Measurements from ENCODE around the gene KIAA1217.

Gene KIAA1217

DNA sequence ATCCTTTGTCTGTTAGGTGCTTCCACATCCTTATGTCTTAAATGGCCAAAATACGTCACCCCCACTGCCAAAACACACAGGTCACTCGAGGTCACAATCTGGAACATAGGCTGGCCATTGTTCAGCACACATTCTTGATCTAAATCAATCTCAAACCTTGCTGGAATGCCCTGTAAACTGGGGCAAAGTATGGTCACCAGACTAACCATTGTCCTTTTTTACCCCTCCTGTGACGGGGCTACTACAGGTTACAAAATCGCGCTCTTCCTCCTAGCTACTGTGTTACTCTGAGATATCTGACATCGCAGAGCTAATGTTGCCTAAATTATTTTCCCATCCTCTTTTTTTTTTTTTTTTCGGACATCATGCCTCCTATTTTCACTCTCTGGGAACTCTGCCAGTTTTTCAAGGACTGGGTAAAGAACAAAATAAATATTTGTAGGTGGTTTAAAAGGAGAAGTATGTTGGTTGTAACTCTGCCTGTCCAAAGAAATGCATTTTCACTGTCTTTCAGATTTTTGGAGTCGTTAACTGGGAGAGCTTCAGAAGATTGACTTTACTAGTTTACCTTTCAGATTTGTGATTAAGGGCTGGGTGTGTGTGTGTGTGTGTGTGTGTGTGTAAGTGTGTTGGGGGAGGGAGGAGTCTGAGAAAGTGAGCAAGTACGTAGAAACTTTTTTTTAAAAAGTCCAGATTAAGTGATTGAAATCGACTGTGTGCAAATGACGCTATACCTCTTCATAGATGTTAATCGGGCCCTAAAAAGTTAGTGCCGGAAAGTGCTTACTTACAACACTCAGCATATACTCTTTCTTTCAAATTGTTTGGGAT lies 942 bp upstream of the KIAA1217 start:
- H3K9ac ChIP-seq (ENCODE audit: low read length in 5 of 5): peak overlapping the region; percentile 8 to 74 (median 27)
- no peaks in the 10 kb centered on the region for H3K9me3 ChIP-seq (ENCODE audit: control insufficient read depth in 5 of 5, low read length in 5 of 5)
- peak overlapping the region; percentile 56 to 77 (median 65) for H3K4me3 ChIP-seq (ENCODE audit: low read depth in 1 of 5, low read length in 5 of 5)
- H3K27ac ChIP-seq (ENCODE audit: low read depth, low read length): peak overlapping the region; percentile 92
- H3K36me3 ChIP-seq (ENCODE audit: control insufficient read depth in 5 of 5, insufficient read depth in 5 of 5, low read length in 5 of 5): no peaks in the 10 kb centered on the region
- peaks cover 2 to 48% (median 27%) of the 10 kb centered on the region in 5 donors for H3K4me1 ChIP-seq (ENCODE audit: control insufficient read depth in 5 of 5, insufficient read depth in 5 of 5, low read length in 5 of 5)
- peaks cover 0 to 4% (median 0%) of the 10 kb centered on the region in 5 donors for H3K27me3 ChIP-seq (ENCODE audit: control insufficient read depth in 5 of 5, insufficient read depth in 4 of 5, low read length in 5 of 5)

DNA sequence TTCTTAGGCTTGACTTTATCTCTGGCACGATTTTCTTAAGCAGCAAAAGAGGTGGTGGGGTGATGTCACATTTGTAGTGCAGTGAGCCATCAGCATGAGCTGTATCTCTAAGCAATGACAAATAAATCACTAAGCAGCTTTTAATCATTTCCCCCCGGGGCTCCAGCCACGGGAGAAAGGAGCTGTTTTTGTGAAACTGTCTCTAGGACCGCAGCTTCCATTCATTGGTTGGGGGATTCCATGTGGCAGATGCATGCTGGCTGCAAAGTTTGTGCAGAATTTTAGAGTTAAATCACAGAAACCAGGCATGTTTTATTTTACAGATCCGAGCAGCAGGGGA lies 464 bp downstream of the KIAA1217 start:
- peaks cover 2 to 57% (median 31%) of the 10 kb centered on the region in 5 donors for H3K4me1 ChIP-seq (ENCODE audit: control insufficient read depth in 5 of 5, insufficient read depth in 5 of 5, low read length in 5 of 5)
- peaks cover 0 to 4% (median 0%) of the 10 kb centered on the region in 5 donors for H3K27me3 ChIP-seq (ENCODE audit: control insufficient read depth in 5 of 5, insufficient read depth in 4 of 5, low read length in 5 of 5)
- peak overlapping the region; percentile 92 for H3K27ac ChIP-seq (ENCODE audit: low read depth, low read length)
- H3K4me3 ChIP-seq (ENCODE audit: low read depth in 1 of 5, low read length in 5 of 5): peak overlapping the region; percentile 58 to 86 (median 76)
- no peaks in the 10 kb centered on the region for H3K9me3 ChIP-seq (ENCODE audit: control insufficient read depth in 5 of 5, low read length in 5 of 5)
- H3K36me3 ChIP-seq (ENCODE audit: control insufficient read depth in 5 of 5, insufficient read depth in 5 of 5, low read length in 5 of 5): no peaks in the 10 kb centered on the region
- H3K9ac ChIP-seq (ENCODE audit: low read length in 5 of 5): peak overlapping the region; percentile 27 to 84 (median 69)

DNA sequence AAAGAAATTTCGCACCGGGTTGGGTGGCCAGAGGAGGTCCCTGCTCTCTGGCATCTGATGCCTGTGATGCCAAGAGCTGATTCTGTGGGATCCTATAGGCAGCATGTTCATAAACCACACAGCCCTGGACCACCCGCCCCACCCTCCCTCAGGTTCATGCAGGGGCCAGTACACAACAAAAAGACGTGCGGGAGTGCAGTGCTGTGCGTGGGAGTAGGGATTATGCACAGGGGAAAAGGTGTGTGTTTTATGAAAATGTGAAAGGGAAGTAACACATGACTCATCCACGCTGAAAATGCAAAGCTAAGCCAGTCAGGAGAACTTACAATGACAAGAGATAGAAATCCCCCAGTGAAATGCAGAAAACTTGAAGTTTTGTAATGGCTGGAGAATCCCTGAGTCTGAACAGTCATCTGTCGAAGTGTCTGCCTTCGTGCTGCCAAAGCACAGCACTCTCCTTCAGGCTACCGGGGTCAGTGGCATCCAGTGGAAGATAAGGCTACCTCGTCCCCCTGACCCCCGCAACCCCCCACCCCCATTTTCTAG lies 1.1 kb downstream of the KIAA1217 start:
- Histone ChIP-seq H3K36me3 (ENCODE audit: control insufficient read depth in 5 of 5, insufficient read depth in 5 of 5, low read length in 5 of 5) (no peaks in the 10 kb centered on the region), H3K9ac (ENCODE audit: low read length in 5 of 5) (peak overlapping the region in 4 of 5 donors; percentile 62 to 84 (median 72)), H3K27ac (ENCODE audit: low read depth, low read length) (peak overlapping the region; percentile 92), H3K27me3 (ENCODE audit: control insufficient read depth in 5 of 5, insufficient read depth in 4 of 5, low read length in 5 of 5) (peaks cover 0 to 4% (median 0%) of the 10 kb centered on the region in 5 donors), H3K4me3 (ENCODE audit: low read depth in 1 of 5, low read length in 5 of 5) (peak overlapping the region; percentile 58 to 86 (median 76)), H3K4me1 (ENCODE audit: control insufficient read depth in 5 of 5, insufficient read depth in 5 of 5, low read length in 5 of 5) (peaks cover 2 to 59% (median 38%) of the 10 kb centered on the region in 5 donors), H3K9me3 (ENCODE audit: control insufficient read depth in 5 of 5, low read length in 5 of 5) (no peaks in the 10 kb centered on the region)

DNA sequence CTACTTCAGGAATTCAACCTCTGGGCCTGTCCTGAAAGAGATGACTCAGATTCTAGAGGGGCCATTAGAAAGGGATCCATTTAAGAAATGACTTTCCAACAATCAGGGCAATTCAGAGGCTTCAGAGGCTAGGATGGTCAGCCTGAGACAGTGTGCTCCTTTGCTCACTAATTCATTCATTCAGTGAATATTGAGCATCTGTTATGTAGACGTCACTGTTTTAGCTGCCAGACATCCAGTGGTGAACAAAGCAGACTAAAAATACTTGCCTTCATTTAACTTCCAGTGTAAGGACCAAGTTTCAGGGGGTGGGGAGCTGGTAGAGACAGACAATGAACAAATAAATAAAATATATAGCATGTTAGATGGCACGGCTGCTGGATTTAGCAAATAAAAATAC lies 1.6 kb downstream of the KIAA1217 start:
- Histone ChIP-seq H3K4me3 (ENCODE audit: low read depth in 1 of 5, low read length in 5 of 5) (peak overlapping the region in 4 of 5 donors; percentile 32 to 77 (median 58)), H3K27ac (ENCODE audit: low read depth, low read length) (peak overlapping the region; percentile 79), H3K36me3 (ENCODE audit: control insufficient read depth in 5 of 5, insufficient read depth in 5 of 5, low read length in 5 of 5) (no peaks in the 10 kb centered on the region), H3K9me3 (ENCODE audit: control insufficient read depth in 5 of 5, low read length in 5 of 5) (no peaks in the 10 kb centered on the region), H3K4me1 (ENCODE audit: control insufficient read depth in 5 of 5, insufficient read depth in 5 of 5, low read length in 5 of 5) (peaks cover 5 to 64% (median 42%) of the 10 kb centered on the region in 5 donors), H3K9ac (ENCODE audit: low read length in 5 of 5) (peak overlapping the region in 3 of 5 donors; percentile 10 to 60 (median 31)), H3K27me3 (ENCODE audit: control insufficient read depth in 5 of 5, insufficient read depth in 4 of 5, low read length in 5 of 5) (peaks cover 0 to 4% (median 0%) of the 10 kb centered on the region in 5 donors)

GRCh38 chr10:24213266-24213665 lies 4.3 kb downstream of the KIAA1217 start:
- Histone ChIP-seq H3K36me3 (ENCODE audit: control insufficient read depth in 5 of 5, insufficient read depth in 5 of 5, low read length in 5 of 5) (no peaks in the 10 kb centered on the region), H3K9me3 (ENCODE audit: control insufficient read depth in 5 of 5, low read length in 5 of 5) (no peaks in the 10 kb centered on the region), H3K9ac (ENCODE audit: low read length in 5 of 5) (no peak overlapping the region), H3K4me3 (ENCODE audit: low read depth in 1 of 5, low read length in 5 of 5) (peak overlapping the region in 3 of 5 donors; percentile 25 to 45 (median 26)), H3K27me3 (ENCODE audit: control insufficient read depth in 5 of 5, insufficient read depth in 4 of 5, low read length in 5 of 5) (peaks cover 0 to 4% (median 0%) of the 10 kb centered on the region in 5 donors), H3K27ac (ENCODE audit: low read depth, low read length) (peak overlapping the region; percentile 68), H3K4me1 (ENCODE audit: control insufficient read depth in 5 of 5, insufficient read depth in 5 of 5, low read length in 5 of 5) (peaks cover 6 to 60% (median 39%) of the 10 kb centered on the region in 5 donors)

- H3K4me3 ChIP-seq (ENCODE audit: low read depth in 1 of 5, low read length in 5 of 5): no peak overlapping the region
- peaks cover 6 to 59% (median 34%) of the 10 kb centered on the region in 5 donors for H3K4me1 ChIP-seq (ENCODE audit: control insufficient read depth in 5 of 5, insufficient read depth in 5 of 5, low read length in 5 of 5)
Measured at GRCh38 chr10:24213881-24214280, 4.9 kb downstream of the KIAA1217 start.

DNA sequence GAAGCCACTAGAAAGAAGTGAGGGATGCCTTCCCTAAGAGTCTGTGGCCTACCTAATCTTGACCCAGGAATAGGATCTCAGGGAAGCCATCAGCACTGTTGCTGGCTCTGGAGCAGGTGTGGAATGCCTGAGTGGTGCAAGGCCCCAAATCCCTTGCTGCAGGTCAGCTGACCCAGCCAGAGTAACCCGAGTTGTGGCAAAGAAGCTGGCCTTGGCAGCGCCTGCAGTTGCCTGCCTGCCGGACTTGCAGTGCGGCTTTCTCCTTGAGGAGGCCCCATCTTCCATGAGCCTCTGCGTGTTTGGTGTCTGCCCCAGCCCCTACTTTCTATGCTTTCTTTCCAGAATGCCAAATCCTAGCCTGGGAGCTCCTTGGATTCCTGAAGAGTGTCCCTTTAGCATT lies 5.8 kb downstream of the KIAA1217 start:
- H3K27me3 ChIP-seq (ENCODE audit: control insufficient read depth in 5 of 5, insufficient read depth in 4 of 5, low read length in 5 of 5): no peaks in the 10 kb centered on the region
- H3K36me3 ChIP-seq (ENCODE audit: control insufficient read depth in 5 of 5, insufficient read depth in 5 of 5, low read length in 5 of 5): peaks cover 0 to 4% (median 0%) of the 10 kb centered on the region in 5 donors
- peak overlapping the region in 2 of 5 donors; percentile 12 to 22 for H3K9ac ChIP-seq (ENCODE audit: low read length in 5 of 5)
- peak overlapping the region; percentile 83 for H3K27ac ChIP-seq (ENCODE audit: low read depth, low read length)
- H3K9me3 ChIP-seq (ENCODE audit: control insufficient read depth in 5 of 5, low read length in 5 of 5): no peaks in the 10 kb centered on the region
- peak overlapping the region in 4 of 5 donors; percentile 13 to 51 (median 46) for H3K4me3 ChIP-seq (ENCODE audit: low read depth in 1 of 5, low read length in 5 of 5)
- H3K4me1 ChIP-seq (ENCODE audit: control insufficient read depth in 5 of 5, insufficient read depth in 5 of 5, low read length in 5 of 5): peaks cover 6 to 56% (median 27%) of the 10 kb centered on the region in 5 donors

More at GRCh38 chr10:24213881-24214280, 4.9 kb downstream of the KIAA1217 start:
- Histone ChIP-seq H3K27ac (ENCODE audit: low read depth, low read length) (peak overlapping the region; percentile 83), H3K36me3 (ENCODE audit: control insufficient read depth in 5 of 5, insufficient read depth in 5 of 5, low read length in 5 of 5) (no peaks in the 10 kb centered on the region), H3K9me3 (ENCODE audit: control insufficient read depth in 5 of 5, low read length in 5 of 5) (no peaks in the 10 kb centered on the region), H3K27me3 (ENCODE audit: control insufficient read depth in 5 of 5, insufficient read depth in 4 of 5, low read length in 5 of 5) (peaks cover 0 to 4% (median 0%) of the 10 kb centered on the region in 5 donors), H3K9ac (ENCODE audit: low read length in 5 of 5) (no peak overlapping the region)

DNA sequence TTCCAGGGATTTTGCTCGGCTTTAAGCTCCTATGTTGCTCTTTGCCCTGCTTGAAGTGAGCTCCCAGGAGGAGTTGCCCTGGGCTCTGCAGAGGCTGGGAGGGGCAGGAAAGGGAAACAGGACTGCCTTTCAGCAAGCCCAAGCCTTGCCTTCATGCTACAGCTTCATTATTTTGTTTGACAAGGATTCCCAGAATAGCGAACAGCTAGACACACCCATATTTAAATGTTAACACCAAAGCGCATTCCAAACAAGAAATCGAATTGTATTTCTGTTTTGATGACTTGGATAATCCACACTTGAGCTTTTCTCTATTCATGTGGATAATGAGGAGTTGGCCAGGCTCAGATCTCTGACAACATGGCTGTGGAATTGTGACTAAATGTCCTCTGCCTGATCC lies 6.3 kb downstream of the KIAA1217 start:
- H3K4me1 ChIP-seq (ENCODE audit: control insufficient read depth in 5 of 5, insufficient read depth in 5 of 5, low read length in 5 of 5): peaks cover 6 to 56% (median 23%) of the 10 kb centered on the region in 5 donors
- peak overlapping the region; percentile 83 for H3K27ac ChIP-seq (ENCODE audit: low read depth, low read length)
- H3K9ac ChIP-seq (ENCODE audit: low read length in 5 of 5): peak overlapping the region in 1 of 5 donors; percentile 22
- H3K9me3 ChIP-seq (ENCODE audit: control insufficient read depth in 5 of 5, low read length in 5 of 5): no peaks in the 10 kb centered on the region
- no peaks in the 10 kb centered on the region for H3K27me3 ChIP-seq (ENCODE audit: control insufficient read depth in 5 of 5, insufficient read depth in 4 of 5, low read length in 5 of 5)
- peaks cover 0 to 9% (median 4%) of the 10 kb centered on the region in 5 donors for H3K36me3 ChIP-seq (ENCODE audit: control insufficient read depth in 5 of 5, insufficient read depth in 5 of 5, low read length in 5 of 5)
- peak overlapping the region in 4 of 5 donors; percentile 13 to 46 (median 30) for H3K4me3 ChIP-seq (ENCODE audit: low read depth in 1 of 5, low read length in 5 of 5)

- H3K4me1 ChIP-seq (ENCODE audit: control insufficient read depth in 5 of 5, insufficient read depth in 5 of 5, low read length in 5 of 5): peaks cover 6 to 54% (median 23%) of the 10 kb centered on the region in 5 donors
- H3K36me3 ChIP-seq (ENCODE audit: control insufficient read depth in 5 of 5, insufficient read depth in 5 of 5, low read length in 5 of 5): peaks cover under 1 to 9% (median 4%) of the 10 kb centered on the region in 5 donors
- no peaks in the 10 kb centered on the region for H3K9me3 ChIP-seq (ENCODE audit: control insufficient read depth in 5 of 5, low read length in 5 of 5)
- peak overlapping the region; percentile 83 for H3K27ac ChIP-seq (ENCODE audit: low read depth, low read length)
- H3K27me3 ChIP-seq (ENCODE audit: control insufficient read depth in 5 of 5, insufficient read depth in 4 of 5, low read length in 5 of 5): no peaks in the 10 kb centered on the region
- peak overlapping the region in 2 of 5 donors; percentile 14 to 46 for H3K4me3 ChIP-seq (ENCODE audit: low read depth in 1 of 5, low read length in 5 of 5)
- no peak overlapping the region for H3K9ac ChIP-seq (ENCODE audit: low read length in 5 of 5)
Measured at GRCh38 chr10:24215603-24216002, 6.7 kb downstream of the KIAA1217 start.

DNA sequence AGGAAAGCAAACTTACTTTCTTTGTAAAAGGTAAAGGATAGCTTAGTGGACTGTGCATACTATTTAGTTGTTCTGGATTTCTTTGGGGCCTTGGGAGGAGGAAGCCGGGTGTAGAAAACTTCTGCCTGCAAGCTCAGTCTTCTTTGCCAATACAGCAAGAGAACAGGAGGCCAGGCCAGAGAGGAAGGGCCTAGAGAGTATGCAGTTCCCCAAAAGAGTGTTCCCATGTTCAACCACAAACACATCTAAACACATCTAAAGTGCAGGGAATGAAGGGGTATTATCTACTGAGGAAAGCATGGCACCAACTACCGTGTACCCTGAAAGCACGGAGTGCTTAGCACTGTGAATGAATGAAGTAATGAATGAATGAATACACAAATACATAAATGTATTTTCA lies 11.0 kb downstream of the KIAA1217 start:
- Histone ChIP-seq H3K4me1 (ENCODE audit: control insufficient read depth in 5 of 5, insufficient read depth in 5 of 5, low read length in 5 of 5) (peaks cover 6 to 35% (median 17%) of the 10 kb centered on the region in 5 donors), H3K4me3 (ENCODE audit: low read depth in 1 of 5, low read length in 5 of 5) (no peak overlapping the region), H3K36me3 (ENCODE audit: control insufficient read depth in 5 of 5, insufficient read depth in 5 of 5, low read length in 5 of 5) (peaks cover 3 to 18% (median 12%) of the 10 kb centered on the region in 5 donors), H3K27me3 (ENCODE audit: control insufficient read depth in 5 of 5, insufficient read depth in 4 of 5, low read length in 5 of 5) (no peaks in the 10 kb centered on the region), H3K27ac (ENCODE audit: low read depth, low read length) (no peak overlapping the region), H3K9me3 (ENCODE audit: control insufficient read depth in 5 of 5, low read length in 5 of 5) (no peaks in the 10 kb centered on the region), H3K9ac (ENCODE audit: low read length in 5 of 5) (no peak overlapping the region)
